GM19238 (cell line): Measurements from ENCODE around the gene FAM131A.

Experiments
- DNase-seq: peaks from one replicate; pipeline ENCODE4 v3.0.0; 2011; ENCODE audit warnings: low spot score; ENCODE audit not compliant: insufficient read length

FAM131A gene

DNA sequence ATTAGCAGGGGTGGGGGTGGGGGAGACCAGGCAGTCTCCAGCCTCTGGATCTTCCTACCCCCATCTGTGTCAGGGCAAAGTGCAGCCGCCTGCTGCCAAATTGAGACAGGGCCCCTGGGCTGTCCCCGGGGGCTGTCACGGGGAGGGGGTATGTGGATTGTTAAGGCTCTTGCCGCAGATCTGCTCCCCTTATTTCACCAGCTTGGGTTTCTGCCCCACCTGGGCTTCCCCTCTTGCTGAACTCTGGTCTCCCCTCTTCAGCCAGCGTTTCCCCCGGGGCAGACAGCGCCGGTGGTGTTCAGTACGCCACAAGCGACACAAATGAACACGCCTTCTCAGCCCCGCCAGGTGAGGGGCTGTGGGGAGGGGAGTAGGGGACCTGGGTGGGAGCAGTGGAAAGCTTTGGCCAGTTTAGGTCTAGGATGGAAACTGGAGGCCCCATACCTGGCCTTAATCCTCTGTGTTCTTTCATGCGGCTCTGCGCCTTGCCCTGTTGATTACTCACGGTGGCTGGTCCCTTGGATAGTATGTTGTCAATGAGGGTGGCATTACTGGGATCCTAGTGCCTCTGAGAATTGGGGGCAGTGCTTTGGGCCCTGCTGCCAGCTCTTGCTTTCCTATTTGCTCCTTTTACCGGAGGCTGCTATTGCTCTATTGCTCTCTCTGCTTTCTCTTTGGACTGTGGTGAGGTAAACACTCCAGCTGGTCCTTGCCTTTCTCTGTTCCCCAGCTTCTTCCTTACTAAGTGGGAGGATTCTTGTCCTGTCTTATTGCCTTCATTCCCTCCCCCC lies 21.3 kb upstream of the FAM131A start:
- no peak for DNase-seq

DNA sequence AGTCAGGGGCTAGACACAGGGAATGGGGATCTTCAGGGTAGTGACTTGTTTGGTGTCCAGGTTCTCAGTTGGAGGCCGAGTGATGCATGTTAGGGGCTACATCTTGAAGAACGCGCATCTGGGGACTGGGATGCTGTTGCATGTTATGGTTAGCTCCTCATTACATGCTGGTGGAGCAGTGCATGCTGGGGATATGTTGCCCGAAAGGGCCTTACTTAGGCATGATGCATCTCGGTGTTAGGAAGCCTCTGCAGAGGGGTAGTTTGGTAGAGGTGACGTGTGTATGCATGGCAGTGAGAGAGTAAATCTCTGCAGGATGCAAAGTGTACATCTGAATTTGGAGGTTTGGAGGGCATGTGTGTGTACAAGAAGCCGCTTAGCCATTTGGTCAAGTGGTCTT lies 20.6 kb upstream of the FAM131A start:
- DNase-seq: no peak

DNA sequence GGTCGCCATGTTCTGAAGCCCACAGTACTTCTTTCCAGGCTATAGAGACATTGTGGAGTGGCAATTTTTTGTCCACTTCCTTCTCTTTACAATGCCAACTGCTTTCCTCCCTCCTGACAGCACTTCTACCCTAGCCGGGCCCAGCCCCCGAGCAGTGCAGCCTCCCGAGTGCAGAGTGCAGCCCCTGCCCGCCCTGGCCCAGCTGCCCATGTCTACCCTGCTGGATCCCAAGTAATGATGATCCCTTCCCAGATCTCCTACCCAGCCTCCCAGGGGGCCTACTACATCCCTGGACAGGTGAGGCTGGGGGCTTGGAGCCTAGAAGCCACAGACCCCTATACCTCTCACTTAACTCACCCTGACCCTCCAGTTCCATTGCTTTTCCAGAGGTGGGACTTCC lies 20.2 kb upstream of the FAM131A start:
- no peak for DNase-seq

GRCh38 chr3:184320104-184320445 lies 17.3 kb upstream of the FAM131A start:
- no peak for DNase-seq

DNA sequence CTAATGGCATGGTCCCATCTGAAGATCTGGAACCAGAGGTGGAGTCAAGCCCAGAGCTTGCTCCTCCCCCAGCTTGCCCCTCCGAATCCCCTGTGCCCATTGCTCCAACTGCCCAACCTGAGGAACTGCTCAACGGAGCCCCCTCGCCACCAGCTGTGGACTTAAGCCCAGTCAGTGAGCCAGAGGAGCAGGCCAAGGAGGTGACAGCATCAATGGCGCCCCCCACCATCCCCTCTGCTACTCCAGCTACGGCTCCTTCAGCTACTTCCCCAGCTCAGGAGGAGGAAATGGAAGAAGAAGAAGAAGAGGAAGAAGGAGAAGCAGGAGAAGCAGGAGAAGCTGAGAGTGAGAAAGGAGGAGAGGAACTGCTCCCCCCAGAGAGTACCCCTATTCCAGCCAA lies 15.7 kb upstream of the FAM131A start:
- no peak for DNase-seq

- DNase-seq: no peak
Measured at GRCh38 chr3:184322731-184323487, 14.5 kb upstream of the FAM131A start.

- no peak for DNase-seq
Measured at GRCh38 chr3:184323696-184324095, 13.7 kb upstream of the FAM131A start.

DNA sequence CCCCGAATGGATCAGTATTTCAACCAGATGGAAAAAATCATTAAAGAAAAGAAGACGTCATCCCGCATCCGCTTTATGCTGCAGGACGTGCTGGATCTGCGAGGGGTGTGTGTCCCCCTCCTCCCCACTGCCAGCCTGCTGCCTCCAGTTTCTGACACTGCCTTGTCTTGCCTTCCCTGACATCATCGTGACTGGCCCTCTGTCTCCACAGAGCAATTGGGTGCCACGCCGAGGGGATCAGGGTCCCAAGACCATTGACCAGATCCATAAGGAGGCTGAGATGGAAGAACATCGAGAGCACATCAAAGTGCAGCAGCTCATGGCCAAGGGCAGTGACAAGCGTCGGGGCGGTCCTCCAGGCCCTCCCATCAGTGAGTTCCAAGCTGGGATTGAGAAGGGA lies 12.1 kb upstream of the FAM131A start:
- no peak for DNase-seq

- no peak for DNase-seq
Measured at GRCh38 chr3:184325715-184326369, 11.6 kb upstream of the FAM131A start.

GRCh38 chr3:184327171-184327570 lies 10.2 kb upstream of the FAM131A start:
- no peak for DNase-seq

DNA sequence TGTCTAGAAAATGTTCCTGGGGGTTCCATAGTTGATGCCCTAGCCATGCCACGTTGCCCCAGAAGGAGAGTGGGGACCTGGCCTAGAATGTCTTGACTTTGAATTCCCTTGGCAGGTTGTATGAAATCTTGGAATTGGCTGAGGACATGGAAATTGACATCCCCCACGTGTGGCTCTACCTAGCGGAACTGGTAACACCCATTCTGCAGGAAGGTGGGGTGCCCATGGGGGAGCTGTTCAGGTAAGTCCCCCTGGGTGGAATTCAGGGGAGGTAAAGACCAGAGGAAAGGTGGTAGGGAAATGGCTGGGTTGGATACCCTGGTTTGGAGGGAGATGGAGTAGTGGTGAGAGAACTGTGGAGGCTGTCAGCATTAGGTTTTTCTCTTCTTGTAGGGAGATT lies 8.9 kb upstream of the FAM131A start:
- no peak for DNase-seq

GRCh38 chr3:184332370-184333090 lies 4.9 kb upstream of the FAM131A start:
- DNase-seq: no peak

DNA sequence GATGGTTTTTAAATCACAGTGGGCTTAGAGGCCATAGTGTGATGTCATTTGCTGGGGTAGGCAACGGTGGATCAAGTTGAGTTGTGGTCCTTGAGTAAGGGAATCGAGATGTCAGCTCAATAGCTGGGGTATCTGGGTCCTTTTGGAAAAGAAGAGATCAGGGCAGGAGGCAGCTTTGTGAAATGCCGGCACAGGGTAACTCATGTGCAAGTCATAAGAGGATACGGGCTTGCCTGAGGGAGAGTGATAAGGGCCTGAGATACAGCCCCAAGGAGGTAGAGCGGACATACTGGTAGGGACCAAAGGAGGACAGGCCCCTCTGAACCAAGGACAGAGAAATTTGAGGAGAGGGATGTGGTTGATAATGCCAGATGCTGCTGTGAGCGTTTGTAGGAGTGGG lies 4.2 kb upstream of the FAM131A start:
- no peak for DNase-seq

DNA sequence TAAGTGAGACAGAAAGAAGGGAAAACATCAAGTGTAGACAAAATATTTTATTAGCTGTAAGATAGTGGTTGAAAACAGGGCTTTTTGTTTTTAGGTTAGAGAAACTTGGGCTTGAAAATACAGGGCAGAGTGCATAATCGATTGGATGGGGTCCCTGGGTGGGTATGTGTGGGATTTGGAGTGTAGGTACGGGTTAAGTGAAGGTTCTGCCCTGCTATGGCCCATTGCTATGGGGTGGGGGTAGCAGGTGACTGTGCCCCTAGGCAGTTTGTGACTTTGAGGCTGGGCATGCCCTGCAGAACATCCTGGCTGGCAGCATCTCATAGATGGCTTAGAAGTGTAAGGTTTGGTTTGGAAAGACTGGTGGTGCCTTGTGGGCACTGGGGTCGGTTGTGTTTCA lies 3.7 kb upstream of the FAM131A start:
- DNase-seq: no peak

GRCh38 chr3:184334470-184335158 lies 2.8 kb upstream of the FAM131A start:
- no peak for DNase-seq

DNA sequence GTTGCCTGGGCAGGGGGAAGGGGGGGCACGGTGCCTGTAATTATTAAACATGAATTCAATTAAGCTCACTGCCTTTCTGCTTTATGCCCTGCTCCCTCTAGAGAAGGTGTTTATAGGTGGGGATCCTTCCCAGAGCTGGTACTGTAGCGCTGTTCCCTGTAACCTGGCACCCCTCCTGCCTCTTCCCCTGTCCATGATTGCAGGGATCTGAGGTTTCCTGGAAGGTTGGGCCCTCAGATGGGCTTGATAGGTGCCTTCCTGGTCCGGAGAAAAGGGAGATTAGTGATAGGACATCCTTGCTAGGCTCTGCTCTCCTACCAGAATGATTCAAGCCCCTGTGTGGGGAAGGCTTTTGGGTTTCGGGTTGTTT lies 2.1 kb upstream of the FAM131A start:
- DNase-seq: no peak

- peak; percentile 80 for DNase-seq
Measured at GRCh38 chr3:184335661-184336546, 1.5 kb upstream of the FAM131A start.

DNA sequence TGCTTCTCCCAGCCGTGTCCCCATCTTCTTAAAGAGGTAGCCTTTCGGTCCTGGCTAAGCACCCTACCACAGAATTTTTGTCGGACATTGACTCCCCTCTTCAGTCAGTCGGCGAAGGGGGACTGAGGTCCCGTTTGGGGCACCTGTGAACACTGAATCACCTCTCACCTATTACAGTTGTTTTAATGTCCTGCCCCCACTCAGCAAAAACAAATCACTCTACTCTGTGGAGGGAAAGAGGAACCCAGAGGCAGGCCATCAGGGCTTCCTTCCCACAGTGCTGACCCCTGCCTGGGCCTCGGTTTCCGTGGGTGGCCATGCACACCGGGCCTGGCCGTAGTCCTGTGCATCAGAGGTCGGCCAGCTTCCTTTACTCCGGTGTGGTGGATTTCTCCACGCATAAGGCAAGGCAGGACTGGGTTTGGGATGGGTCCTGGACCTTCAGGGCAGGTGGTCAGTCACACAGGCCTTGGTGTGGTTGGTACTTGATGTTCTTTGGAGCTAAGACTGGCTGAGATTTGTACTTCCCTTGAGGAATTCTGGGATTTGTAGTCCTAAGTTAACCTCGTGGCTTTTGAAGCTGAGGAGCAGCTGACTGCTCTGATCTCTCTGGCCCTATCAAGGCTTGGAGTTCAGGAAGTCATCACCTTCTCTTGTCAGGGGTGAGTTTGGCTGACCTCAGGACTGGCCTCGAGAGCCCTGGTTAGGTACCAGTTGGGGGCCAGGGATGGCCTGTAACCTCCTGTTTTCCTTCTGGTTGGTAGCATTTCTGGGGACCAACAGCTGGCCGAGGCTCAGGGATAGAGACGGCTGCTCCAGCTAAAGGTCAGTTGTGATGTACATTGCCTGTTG lies 627 bp upstream of the FAM131A start:
- no peak for DNase-seq

DNA sequence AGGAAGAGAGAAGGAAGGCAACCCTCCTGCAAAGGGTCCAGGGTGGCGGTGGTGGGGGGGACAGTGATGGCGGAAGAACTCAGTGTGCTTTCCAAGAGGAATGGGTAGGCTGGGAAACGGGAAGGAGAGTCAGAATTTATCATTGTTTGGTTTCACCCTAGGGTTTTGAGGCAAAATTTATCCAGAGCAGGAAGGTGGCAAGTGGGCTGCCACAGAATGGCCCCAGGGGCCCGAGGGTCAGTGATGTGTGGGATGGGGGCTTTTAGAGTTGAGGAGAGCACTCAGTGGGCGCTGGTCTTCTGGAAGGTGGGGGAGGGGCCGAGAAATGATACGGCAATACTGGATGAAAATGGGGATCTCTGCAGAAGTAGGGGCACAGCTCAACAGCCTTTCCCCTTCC lies 581 bp downstream of the FAM131A start:
- no peak for DNase-seq
